ENCODE data around the gene SHKBP1.

Gene SHKBP1

GRCh38 chr19:40596608-40597328 is 20.1 kb downstream of the SHKBP1 start:
- peak; percentile 52 for DNase-seq (ENCODE audit: low spot score)
- no peaks in the 10 kb centered on the region for H3K9me3 Mint-ChIP-seq
- peaks cover 41% of the 10 kb centered on the region for H3K27me3 Mint-ChIP-seq (ENCODE audit: low read depth)
- no peak overlapping the region for H3K4me3 Mint-ChIP-seq
- H3K36me3 Mint-ChIP-seq (ENCODE audit: low read depth): peaks cover 3% of the 10 kb centered on the region
- peaks cover 40% of the 10 kb centered on the region for H3K4me1 Mint-ChIP-seq (ENCODE audit: low read depth)
- H3K27ac Mint-ChIP-seq: no peak overlapping the region

- Mint-ChIP-seq H3K4me1 (ENCODE audit: low read depth) (peaks cover 43% of the 10 kb centered on the region), H3K27ac (no peak overlapping the region), H3K9me3 (no peaks in the 10 kb centered on the region), H3K36me3 (ENCODE audit: low read depth) (no peaks in the 10 kb centered on the region), H3K4me3 (peak overlapping the region; percentile 60), H3K27me3 (ENCODE audit: low read depth) (peaks cover 44% of the 10 kb centered on the region)
- DNase-seq (ENCODE audit: low spot score): no peak
Measured at GRCh38 chr19:40597329-40597838, 20.7 kb downstream of the SHKBP1 start.

- peak; percentile 77 for DNase-seq (ENCODE audit: low spot score)
- Mint-ChIP-seq H3K27ac (no peak overlapping the region), H3K4me1 (ENCODE audit: low read depth) (peaks cover 48% of the 10 kb centered on the region), H3K27me3 (ENCODE audit: low read depth) (peaks cover 48% of the 10 kb centered on the region), H3K4me3 (peak overlapping the region; percentile 38), H3K36me3 (ENCODE audit: low read depth) (no peaks in the 10 kb centered on the region), H3K9me3 (no peaks in the 10 kb centered on the region)
Measured at GRCh38 chr19:40598121-40598917, 21.6 kb downstream of the SHKBP1 start.

- H3K36me3 Mint-ChIP-seq (ENCODE audit: low read depth): no peaks in the 10 kb centered on the region
- no peaks in the 10 kb centered on the region for H3K9me3 Mint-ChIP-seq
- no peak for DNase-seq (ENCODE audit: low spot score)
- H3K27ac Mint-ChIP-seq: no peak overlapping the region
- H3K4me3 Mint-ChIP-seq: peak overlapping the region; percentile 34
- H3K4me1 Mint-ChIP-seq (ENCODE audit: low read depth): peaks cover 53% of the 10 kb centered on the region
- peaks cover 48% of the 10 kb centered on the region for H3K27me3 Mint-ChIP-seq (ENCODE audit: low read depth)
Measured at GRCh38 chr19:40598918-40599307, 22.2 kb downstream of the SHKBP1 start.

- Mint-ChIP-seq H3K27me3 (ENCODE audit: low read depth) (peaks cover 46% of the 10 kb centered on the region), H3K4me3 (peak overlapping the region; percentile 58), H3K27ac (peak overlapping the region; percentile 67), H3K36me3 (ENCODE audit: low read depth) (no peaks in the 10 kb centered on the region), H3K4me1 (ENCODE audit: low read depth) (peaks cover 54% of the 10 kb centered on the region), H3K9me3 (no peaks in the 10 kb centered on the region)
- no peak for DNase-seq (ENCODE audit: low spot score)
Measured at GRCh38 chr19:40599331-40599901, 22.7 kb downstream of the SHKBP1 start.

- peaks cover 44% of the 10 kb centered on the region for H3K27me3 Mint-ChIP-seq (ENCODE audit: low read depth)
Measured at GRCh38 chr19:40599902-40600569, 23.4 kb downstream of the SHKBP1 start.

GRCh38 chr19:40600570-40601133 is 24.0 kb downstream of the SHKBP1 start:
- peaks cover 54% of the 10 kb centered on the region for H3K4me1 Mint-ChIP-seq (ENCODE audit: low read depth)
- no peak overlapping the region for H3K27ac Mint-ChIP-seq
- H3K36me3 Mint-ChIP-seq (ENCODE audit: low read depth): no peaks in the 10 kb centered on the region
- H3K4me3 Mint-ChIP-seq: peak overlapping the region; percentile 49
- H3K9me3 Mint-ChIP-seq: no peaks in the 10 kb centered on the region
- no peak for DNase-seq (ENCODE audit: low spot score)
- peaks cover 44% of the 10 kb centered on the region for H3K27me3 Mint-ChIP-seq (ENCODE audit: low read depth)

More at GRCh38 chr19:40599902-40600569, 23.4 kb downstream of the SHKBP1 start:
- Mint-ChIP-seq H3K36me3 (ENCODE audit: low read depth) (no peaks in the 10 kb centered on the region), H3K4me1 (ENCODE audit: low read depth) (peaks cover 52% of the 10 kb centered on the region), H3K4me3 (peak overlapping the region; percentile 58), H3K9me3 (no peaks in the 10 kb centered on the region), H3K27ac (peak overlapping the region; percentile 67)
- DNase-seq (ENCODE audit: low spot score): no peak

- H3K4me1 Mint-ChIP-seq (ENCODE audit: low read depth): peaks cover 54% of the 10 kb centered on the region
Measured at GRCh38 chr19:40601134-40601974, 24.7 kb downstream of the SHKBP1 start, which contains the start of gene LTBP4. TSS of gene LTBP4 (plus strand) at chr19:40601369. CDS start at chr19:40601388, 19 bp downstream.

GRCh38 chr19:40603071-40603388 is 26.4 kb downstream of the SHKBP1 start:
- Mint-ChIP-seq H3K27me3 (ENCODE audit: low read depth) (peaks cover 33% of the 10 kb centered on the region), H3K4me1 (ENCODE audit: low read depth) (peaks cover 57% of the 10 kb centered on the region), H3K27ac (no peak overlapping the region), H3K36me3 (ENCODE audit: low read depth) (no peaks in the 10 kb centered on the region), H3K4me3 (no peak overlapping the region), H3K9me3 (no peaks in the 10 kb centered on the region)
- no peak for DNase-seq (ENCODE audit: low spot score)

More at GRCh38 chr19:40601134-40601974, 24.7 kb downstream of the SHKBP1 start, which contains the start of gene LTBP4:
- Mint-ChIP-seq H3K36me3 (ENCODE audit: low read depth) (no peaks in the 10 kb centered on the region), H3K4me3 (peak within 1 kb of the TSS; percentile 49), H3K9me3 (no peaks in the 10 kb centered on the region), H3K27me3 (ENCODE audit: low read depth) (peaks cover 40% of the 10 kb centered on the region), H3K27ac (no peak within 1 kb of the TSS)
- DNase-seq (ENCODE audit: low spot score): peak; percentile 37

GRCh38 chr19:40603389-40604170 is 26.9 kb downstream of the SHKBP1 start:
- peak overlapping the region; percentile 90 for H3K27ac Mint-ChIP-seq

GRCh38 chr19:40604171-40604646 is 27.5 kb downstream of the SHKBP1 start:
- no peak for DNase-seq (ENCODE audit: low spot score)
- Mint-ChIP-seq H3K9me3 (no peaks in the 10 kb centered on the region), H3K4me3 (peak overlapping the region; percentile 84), H3K27me3 (ENCODE audit: low read depth) (peaks cover 23% of the 10 kb centered on the region), H3K36me3 (ENCODE audit: low read depth) (no peaks in the 10 kb centered on the region), H3K4me1 (ENCODE audit: low read depth) (peaks cover 53% of the 10 kb centered on the region), H3K27ac (peak overlapping the region; percentile 90)

More at GRCh38 chr19:40603389-40604170, 26.9 kb downstream of the SHKBP1 start:
- Mint-ChIP-seq H3K36me3 (ENCODE audit: low read depth) (no peaks in the 10 kb centered on the region), H3K4me3 (peak overlapping the region; percentile 84), H3K4me1 (ENCODE audit: low read depth) (peaks cover 54% of the 10 kb centered on the region), H3K27me3 (ENCODE audit: low read depth) (peaks cover 30% of the 10 kb centered on the region), H3K9me3 (no peaks in the 10 kb centered on the region)
- DNase-seq (ENCODE audit: low spot score): peak; percentile 98

- H3K4me1 Mint-ChIP-seq (ENCODE audit: low read depth): peaks cover 50% of the 10 kb centered on the region
- no peak for DNase-seq (ENCODE audit: low spot score)
- peak overlapping the region; percentile 98 for H3K27ac Mint-ChIP-seq
- peak overlapping the region; percentile 84 for H3K4me3 Mint-ChIP-seq
- H3K27me3 Mint-ChIP-seq (ENCODE audit: low read depth): peaks cover 18% of the 10 kb centered on the region
- H3K9me3 Mint-ChIP-seq: no peaks in the 10 kb centered on the region
- H3K36me3 Mint-ChIP-seq (ENCODE audit: low read depth): no peaks in the 10 kb centered on the region
Measured at GRCh38 chr19:40604647-40605215, 28.1 kb downstream of the SHKBP1 start.
